Stimulated activated CD8-positive, alpha-beta memory T cell treated with anti-CD3 and anti-CD28 coated beads, Interleukin-4, amount 100 ng/mL, for 4 hours (primary cell): Measurements from ENCODE around the gene PHLDB2.

Experiments
- DNase-seq, 2 donors: peaks; one replicate each; pipeline ENCODE4 v3.0.0-alpha.2; 2020; ENCODE audit warnings: low read depth in 2 of 2, low spot score in 1 of 2

Gene PHLDB2

GRCh38 chr3:111989061-111989678 lies 130.1 kb downstream of the PHLDB2 start:
- DNase-seq, result no peak

DNA sequence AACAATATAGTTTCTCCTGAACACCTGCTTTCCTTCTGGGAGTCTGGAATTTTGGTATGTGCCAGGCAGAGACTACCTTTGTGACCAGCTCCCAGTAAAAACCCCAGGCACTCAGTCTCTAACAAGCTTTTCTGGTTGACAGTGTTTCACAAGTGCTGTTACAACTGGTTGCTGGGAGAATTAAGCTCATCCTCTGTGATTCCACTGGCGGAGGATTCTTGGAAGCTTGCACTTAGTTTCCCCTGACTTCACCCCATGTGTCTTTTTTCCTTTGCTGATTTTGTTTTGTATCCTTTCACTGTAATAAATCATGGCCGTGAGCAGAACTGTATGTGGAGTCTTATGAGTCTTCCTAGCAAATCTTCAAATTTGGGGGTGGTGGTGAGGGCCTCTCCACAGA lies 134.0 kb downstream of the PHLDB2 start:
- DNase-seq, result no peak

- DNase-seq, result no peak
Observed at GRCh38 chr3:111998636-111999483, 139.8 kb downstream of the PHLDB2 start, which contains the start of gene TAGLN3. Gene TAGLN3 (plus strand): TSS chr3:111998922. CDS start chr3:111999423, 501 bp downstream.

DNA sequence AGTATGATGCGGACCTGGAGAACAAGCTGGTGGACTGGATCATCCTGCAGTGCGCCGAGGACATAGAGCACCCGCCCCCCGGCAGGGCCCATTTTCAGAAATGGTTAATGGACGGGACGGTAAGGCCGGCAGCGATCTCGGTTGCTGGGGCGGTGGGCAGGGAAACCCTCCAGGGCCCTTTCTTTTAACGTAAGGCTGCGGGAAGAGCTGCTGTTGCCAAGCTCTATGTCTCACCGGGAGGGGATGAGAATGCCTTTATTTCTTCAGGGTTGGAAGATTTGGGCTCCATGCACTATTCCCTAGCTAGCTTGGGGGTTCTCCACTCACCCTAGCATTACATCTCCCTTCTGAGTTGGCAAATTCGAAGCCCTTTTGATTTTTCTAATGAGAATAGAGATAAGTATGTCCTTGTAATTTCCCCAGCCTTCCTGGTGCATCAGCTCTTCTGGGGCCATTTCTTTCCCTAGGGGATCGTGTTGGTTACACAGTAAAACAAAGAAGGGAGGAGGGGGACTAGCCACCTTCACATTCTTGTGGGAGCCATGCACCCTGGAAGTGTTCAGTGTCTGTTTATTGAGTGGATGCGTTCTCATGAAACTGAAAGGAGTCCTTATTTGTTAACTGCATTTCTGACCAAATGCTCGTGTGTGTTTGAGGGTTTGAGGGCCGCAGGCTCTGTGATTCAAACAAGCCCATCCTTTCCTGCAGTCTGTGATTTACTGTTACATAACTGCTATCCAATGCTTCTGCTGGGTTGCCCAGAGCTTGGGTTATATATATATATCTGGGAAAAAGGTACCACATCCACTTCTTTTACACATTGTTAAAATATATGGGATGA lies 140.6 kb downstream of the PHLDB2 start:
- DNase-seq, result no peak

DNA sequence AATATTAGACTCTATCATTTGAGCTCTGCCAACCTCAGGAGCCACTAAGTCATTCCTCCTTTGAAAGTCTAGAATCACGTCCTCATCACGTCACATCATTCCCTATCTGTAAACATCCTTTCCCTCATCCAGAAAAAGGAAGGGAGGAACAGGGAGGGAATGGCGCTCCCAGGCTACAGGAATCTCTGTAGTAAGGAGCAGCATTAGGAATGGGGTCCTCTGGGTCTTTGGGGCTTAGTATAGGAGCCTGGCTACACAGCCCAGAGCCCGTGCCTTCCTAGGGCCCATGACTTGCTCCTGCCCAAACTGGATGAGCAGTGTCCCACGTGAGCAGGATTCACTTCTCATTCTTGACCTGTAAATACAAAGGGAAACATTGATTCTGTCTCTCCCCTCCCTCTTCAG lies 141.3 kb downstream of the PHLDB2 start:
- DNase-seq, result no peak

DNA sequence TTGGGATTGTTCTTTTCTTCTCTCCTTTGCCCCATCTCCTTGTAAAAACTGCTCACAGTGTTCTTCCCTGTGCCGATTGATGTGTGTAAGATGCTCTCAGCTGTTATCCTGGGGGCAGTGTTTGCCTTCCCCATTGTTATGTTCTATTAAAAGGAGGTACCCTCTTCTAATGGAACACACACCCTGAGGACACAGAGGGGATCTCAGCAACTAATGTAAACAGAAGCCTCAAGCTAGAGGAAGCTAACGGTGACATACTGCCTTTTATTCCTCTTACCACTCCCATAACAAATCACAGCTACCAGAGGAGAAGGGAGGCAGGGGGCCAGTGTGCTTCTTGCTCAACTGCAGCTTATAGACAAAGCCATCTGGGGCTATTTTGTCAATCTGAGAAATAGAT lies 141.9 kb downstream of the PHLDB2 start:
- no peak for DNase-seq

GRCh38 chr3:112001526-112001925 lies 142.5 kb downstream of the PHLDB2 start:
- no peak for DNase-seq

DNA sequence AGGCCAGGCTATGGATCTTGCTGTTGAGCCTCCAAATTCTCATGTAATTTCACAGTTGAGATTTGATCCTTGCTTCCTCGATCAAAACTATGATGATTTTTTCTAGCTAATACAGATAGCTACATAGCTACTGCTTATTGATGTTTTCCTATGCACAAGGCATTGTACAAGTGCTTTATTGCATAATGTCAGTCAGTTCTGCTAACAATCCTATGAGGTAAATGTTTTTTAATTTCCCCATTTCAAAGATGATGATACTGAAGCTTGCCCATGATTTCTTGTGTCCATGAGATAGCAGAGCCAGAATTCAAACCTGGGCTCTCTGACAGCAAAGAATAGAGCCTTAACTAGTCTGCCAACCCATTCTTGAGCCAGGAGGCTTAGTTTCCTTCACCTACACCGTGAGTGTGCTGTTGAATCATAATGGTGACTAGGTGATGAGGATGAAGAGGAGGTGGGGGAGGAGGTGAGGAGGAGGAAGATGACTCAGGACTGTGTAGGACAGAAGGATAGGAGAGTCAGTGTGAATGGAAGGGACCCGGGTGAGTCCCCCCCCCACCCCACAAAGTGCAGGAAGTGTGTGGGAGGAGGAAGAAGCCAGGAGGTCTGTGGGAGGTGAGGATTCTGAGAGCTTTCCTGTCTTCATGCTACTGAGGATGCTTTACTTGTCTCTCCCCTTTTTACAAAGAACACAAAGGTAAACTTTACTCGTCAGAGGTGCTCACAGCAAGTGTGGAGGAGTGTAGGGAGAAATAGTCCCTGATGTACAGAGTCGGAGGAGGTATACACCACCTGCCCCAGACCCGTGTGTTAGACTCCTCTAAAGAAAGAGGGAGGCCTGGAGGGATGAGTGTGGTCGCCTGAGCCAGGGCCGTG lies 143.3 kb downstream of the PHLDB2 start:
- DNase-seq, result peak in 1 of 2 donors; percentile 71

DNA sequence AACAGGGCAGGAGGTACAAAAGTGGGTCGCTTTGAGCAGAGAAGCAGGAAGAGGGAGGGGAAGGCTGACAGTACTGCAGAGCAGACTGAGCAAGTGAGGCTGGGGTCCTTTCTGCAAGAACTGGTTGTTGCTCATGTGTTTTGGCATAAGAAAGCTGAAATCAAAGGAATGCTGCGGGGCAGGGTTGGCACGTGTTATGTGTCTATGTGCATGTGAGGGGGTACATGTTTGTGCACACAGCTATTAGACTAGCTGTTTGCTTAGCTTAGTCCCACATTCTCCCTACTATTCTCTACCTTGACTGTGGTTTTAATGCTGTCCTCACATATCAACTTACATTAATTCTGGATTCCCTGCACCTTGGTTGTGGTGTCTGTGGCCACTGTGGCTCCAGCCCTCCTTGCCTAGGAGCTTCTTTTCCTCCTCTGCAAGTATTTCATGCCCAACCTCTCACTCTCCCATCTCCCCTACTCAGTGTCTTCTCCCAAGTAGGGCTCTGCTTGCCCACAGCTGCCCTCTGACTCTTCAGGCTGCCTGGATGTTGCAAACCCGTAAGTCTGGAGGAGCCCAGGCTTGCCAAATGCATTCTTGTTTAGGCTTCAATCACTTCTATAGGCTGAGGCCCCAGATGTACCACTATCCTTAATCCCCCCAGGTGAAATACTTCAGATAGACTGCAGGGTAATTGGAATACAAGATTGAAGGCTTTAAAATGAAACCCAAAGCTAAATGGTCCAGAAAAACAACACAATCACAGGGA lies 144.4 kb downstream of the PHLDB2 start:
- no peak for DNase-seq

GRCh38 chr3:112004187-112004586 lies 145.1 kb downstream of the PHLDB2 start:
- DNase-seq, result no peak

DNA sequence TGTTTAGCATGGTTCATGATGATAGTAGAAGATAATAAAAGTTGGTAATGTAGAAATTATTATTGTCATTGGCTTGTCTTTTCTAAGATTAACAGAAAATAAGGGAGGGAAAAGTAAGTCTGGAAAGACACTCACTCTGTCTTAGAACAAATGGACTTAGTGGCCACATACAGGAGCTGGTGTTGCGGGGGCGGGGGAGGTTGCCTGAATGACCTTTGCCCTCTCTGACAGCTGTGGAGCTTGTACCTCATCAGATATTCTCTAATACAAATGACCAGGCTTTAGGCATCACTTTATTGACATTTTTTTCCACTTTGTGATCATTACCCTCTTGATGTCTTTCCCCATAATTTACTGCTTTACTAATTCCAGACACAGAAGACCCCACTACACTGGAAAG lies 145.6 kb downstream of the PHLDB2 start:
- DNase-seq, result no peak

GRCh38 chr3:112005091-112005672 lies 146.1 kb downstream of the PHLDB2 start:
- no peak for DNase-seq

DNA sequence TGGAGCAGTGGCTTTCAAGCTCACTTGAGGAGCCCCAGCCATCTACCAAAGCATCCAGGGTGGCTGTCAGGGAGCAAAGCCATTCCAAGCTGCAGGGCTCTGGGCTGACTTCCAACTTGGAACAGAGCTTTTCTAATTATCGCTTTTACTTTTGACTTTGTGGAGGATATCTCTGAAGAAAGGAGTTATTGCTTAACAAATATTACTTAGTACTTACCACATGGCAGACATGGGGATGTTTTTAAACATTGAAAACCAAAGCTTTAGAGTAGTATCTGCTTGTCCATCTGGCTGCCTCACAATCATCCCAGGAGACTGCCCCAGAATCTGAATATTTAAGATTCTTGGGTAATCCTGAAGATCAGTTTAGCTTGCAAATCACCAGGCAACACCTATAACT lies 148.6 kb downstream of the PHLDB2 start:
- no peak for DNase-seq

DNA sequence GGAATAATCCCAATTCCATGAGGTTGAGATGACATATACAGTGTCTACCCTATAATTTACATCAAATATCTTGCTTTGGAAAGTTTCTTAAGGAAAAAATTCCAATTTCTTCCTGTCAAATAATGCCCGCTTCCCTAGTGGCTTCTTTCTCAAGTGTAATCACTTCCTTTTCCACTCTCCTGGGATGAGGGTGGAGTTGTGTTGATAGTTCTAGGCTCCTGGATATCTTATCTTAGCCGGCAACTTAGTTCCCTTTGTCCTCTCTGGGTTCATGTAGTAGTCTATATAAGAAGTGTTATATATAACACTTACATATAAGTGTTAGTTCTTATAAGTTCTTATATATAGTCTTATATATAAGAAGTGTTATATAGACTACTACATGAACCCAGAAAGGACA lies 150.6 kb downstream of the PHLDB2 start:
- no peak for DNase-seq

DNA sequence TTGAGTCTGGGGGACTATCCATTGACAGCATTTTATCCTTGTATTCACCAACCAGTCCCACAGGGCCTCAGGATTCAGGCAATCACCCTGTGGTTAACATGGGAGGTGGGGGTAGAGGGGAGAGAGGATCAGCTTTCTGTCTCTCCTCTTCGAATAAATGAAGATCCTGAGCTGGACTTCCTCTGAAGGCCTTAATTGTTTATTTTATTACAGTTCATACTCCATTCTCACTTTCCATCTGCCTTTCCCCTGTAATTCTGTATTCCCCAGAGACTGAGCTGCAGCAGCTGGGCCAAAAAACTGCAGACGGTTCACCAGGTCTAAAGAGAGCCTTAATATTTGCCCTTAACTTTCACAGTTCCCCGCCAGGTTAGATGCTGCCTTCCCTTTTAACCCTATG lies 151.6 kb downstream of the PHLDB2 start:
- DNase-seq, result no peak

GRCh38 chr3:112011376-112011940 lies 152.4 kb downstream of the PHLDB2 start:
- no peak for DNase-seq

GRCh38 chr3:112012205-112012992 lies 153.3 kb downstream of the PHLDB2 start:
- no peak for DNase-seq

- peak; percentile 21 to 29 for DNase-seq
Observed at GRCh38 chr3:112013058-112013783, 154.2 kb downstream of the PHLDB2 start.
